MM.1S (cell line): ENCODE measurements around the gene ARHGEF11.

Source experiments
- DNase-seq: peaks from one replicate; pipeline ENCODE4 v3.0.0-alpha.2; 2015
- H2AFZ ChIP-seq: fragments of 300-600 bp; sonication (generic); 2 replicates; pipeline ENCODE4 v1.6.0; 2016; ENCODE audit warnings: antibody characterized with exemption, low read length
- H3F3A ChIP-seq: fragments of 300-600 bp; sonication (generic); 2 replicates; pipeline ENCODE4 v1.6.1; 2016; ENCODE audit warnings: mild to moderate bottlenecking, antibody characterized with exemption, low read length, moderate library complexity, mixed read lengths; ENCODE audit not compliant: insufficient read depth
- H3K27ac ChIP-seq: fragments of 300-600 bp; sonication (generic); 2 replicates; pipeline ENCODE4 v1.5.1; 2016; ENCODE audit warnings: mild to moderate bottlenecking, low read length
- H3K27me3 ChIP-seq: fragments of 300-600 bp; sonication (generic); replicated peaks from 2 replicates; pipeline ENCODE4 v1.6.0; 2016; ENCODE audit warnings: low read length; ENCODE audit not compliant: insufficient read depth
- H3K36me3 ChIP-seq: fragments of 300-600 bp; sonication (generic); replicated peaks from 2 replicates; pipeline ENCODE4 v1.6.1; 2016; ENCODE audit warnings: mild to moderate bottlenecking, low read length, mixed read lengths; ENCODE audit not compliant: insufficient read depth
- H3K4me1 ChIP-seq: fragments of 300-600 bp; sonication (generic); 2 replicates; pipeline ENCODE4 v1.6.1; 2016; ENCODE audit warnings: low read length, mixed read lengths
- H3K4me2 ChIP-seq: fragments of 300-600 bp; sonication (generic); 2 replicates; pipeline ENCODE4 v1.6.0; 2016; ENCODE audit warnings: low read depth, low read length
- H3K4me3 ChIP-seq: fragments of 300-600 bp; sonication (generic); 2 replicates; pipeline ENCODE4 v1.5.1; 2016; ENCODE audit warnings: low read length, mixed read lengths
- H3K79me2 ChIP-seq: fragments of 300-600 bp; sonication (generic); 2 replicates; pipeline ENCODE4 v1.6.1; 2016; ENCODE audit warnings: mixed run types, low read length, mixed read lengths
- H3K9ac ChIP-seq: fragments of 300-600 bp; sonication (generic); 2 replicates; pipeline ENCODE4 v1.6.1; 2016; ENCODE audit warnings: low read length, mixed read lengths
- H3K9me2 ChIP-seq: fragments of 300-600 bp; sonication (generic); replicated peaks from 2 replicates; pipeline ENCODE4 v1.6.1; 2016; ENCODE audit warnings: mild to moderate bottlenecking, low read length, mixed read lengths; ENCODE audit not compliant: insufficient read depth
- H3K9me3 ChIP-seq: fragments of 300-600 bp; sonication (generic); replicated peaks from 2 replicates; pipeline ENCODE4 v1.6.1; 2016; ENCODE audit warnings: mild to moderate bottlenecking, low read length, mixed read lengths; ENCODE audit not compliant: insufficient read depth
- H4K20me1 ChIP-seq: fragments of 300-600 bp; sonication (generic); 2 replicates; pipeline ENCODE4 v1.6.1; 2016; ENCODE audit warnings: mild to moderate bottlenecking, low read length, moderate library complexity, mixed read lengths; ENCODE audit not compliant: insufficient read depth
- EZH2 ChIP-seq: fragments of 300-600 bp; sonication (generic); optimal IDR thresholded peaks from 2 replicates; pipeline ENCODE3; 2017; ENCODE audit warnings: low read depth, mild to moderate bottlenecking, antibody characterized with exemption, low read length, mixed read lengths
- EZH2phosphoT487 ChIP-seq: fragments of 300-600 bp; sonication (generic); IDR thresholded peaks from 2 replicates; pipeline ENCODE4 v1.6.1; 2018; ENCODE audit warnings: antibody characterized with exemption, low read length
- TF ChIP-seq, protein P1 (sequence below): fragments of 300-600 bp; sonication (generic); IDR thresholded peaks from 2 replicates; pipeline ENCODE4 v1.5.1; 2016; ENCODE audit warnings: antibody characterized with exemption, low read length, mixed read lengths

The ARHGEF11 gene

DNA sequence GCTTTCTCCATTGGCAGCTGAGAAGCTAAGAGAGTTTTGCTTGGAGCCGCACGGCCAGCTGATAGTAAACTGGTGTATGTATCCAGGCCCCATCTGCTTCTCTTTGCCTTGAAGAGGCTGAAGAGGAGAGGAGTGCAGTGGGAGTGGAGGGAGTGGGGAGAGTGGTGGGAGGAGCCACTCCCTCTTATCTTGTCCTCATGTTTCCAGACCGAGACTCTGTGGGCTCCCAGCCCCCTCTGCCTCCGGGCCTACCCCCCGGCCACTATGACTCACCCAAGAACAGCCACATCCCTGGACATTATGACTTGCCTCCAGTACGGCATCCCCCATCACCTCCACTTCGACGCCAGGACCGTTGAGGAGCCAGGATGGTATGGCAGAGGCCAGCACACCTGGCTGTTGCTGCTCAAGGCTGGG, 131.1 kb downstream of the ARHGEF11 start:
- TF ChIP-seq EZH2, result no peak
- no peak for TF ChIP-seq EZH2phosphoT487
- TF ChIP-seq, protein P1, sequence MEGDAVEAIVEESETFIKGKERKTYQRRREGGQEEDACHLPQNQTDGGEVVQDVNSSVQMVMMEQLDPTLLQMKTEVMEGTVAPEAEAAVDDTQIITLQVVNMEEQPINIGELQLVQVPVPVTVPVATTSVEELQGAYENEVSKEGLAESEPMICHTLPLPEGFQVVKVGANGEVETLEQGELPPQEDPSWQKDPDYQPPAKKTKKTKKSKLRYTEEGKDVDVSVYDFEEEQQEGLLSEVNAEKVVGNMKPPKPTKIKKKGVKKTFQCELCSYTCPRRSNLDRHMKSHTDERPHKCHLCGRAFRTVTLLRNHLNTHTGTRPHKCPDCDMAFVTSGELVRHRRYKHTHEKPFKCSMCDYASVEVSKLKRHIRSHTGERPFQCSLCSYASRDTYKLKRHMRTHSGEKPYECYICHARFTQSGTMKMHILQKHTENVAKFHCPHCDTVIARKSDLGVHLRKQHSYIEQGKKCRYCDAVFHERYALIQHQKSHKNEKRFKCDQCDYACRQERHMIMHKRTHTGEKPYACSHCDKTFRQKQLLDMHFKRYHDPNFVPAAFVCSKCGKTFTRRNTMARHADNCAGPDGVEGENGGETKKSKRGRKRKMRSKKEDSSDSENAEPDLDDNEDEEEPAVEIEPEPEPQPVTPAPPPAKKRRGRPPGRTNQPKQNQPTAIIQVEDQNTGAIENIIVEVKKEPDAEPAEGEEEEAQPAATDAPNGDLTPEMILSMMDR, result no peak

DNA sequence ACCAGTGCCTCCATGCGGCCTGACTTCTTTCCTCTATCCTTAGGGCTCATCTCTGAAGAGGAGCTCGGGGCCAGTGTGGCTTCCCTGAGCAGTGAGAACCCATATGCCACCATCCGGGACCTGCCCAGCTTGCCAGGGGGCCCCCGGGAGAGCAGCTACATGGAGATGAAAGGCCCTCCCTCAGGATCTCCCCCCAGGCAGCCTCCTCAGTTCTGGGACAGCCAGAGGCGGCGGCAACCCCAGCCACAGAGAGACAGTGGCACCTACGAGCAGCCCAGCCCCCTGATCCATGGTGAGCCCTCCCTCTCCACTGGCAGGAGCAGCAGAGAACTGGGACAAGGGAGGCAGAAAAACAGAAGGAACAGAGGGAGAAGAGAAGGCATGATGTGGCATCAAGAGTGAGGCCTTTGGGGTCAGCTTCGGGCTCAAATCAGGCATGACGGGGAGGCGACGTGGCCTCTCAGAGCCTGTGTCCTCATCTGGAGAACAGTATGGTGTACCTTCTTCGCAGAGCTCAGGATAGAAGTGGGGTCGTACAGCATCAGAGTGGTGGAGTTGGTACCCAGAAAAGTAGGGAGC, 131.6 kb downstream of the ARHGEF11 start:
- no peak overlapping the region for H3K4me2 ChIP-seq
- TF ChIP-seq EZH2, result no peak
- TF ChIP-seq EZH2phosphoT487, result no peak
- TF ChIP-seq, protein P1, result no peak

More for the DNA sequence above, 131.1 kb downstream of the ARHGEF11 start:
- Histone ChIP-seq H3K36me3 (no peaks in the 10 kb centered on the region), H3K27me3 (peaks cover 52% of the 10 kb centered on the region), H3K4me2 (no peak overlapping the region), H4K20me1 (no peaks in the 10 kb centered on the region), H3K9me3 (no peaks in the 10 kb centered on the region), H3K79me2 (no peaks in the 10 kb centered on the region), H3K27ac (no peak overlapping the region), H3K4me3 (no peak overlapping the region), H3K4me1 (peaks cover 7% of the 10 kb centered on the region; the same call in 1 of the 2 replicates), H2AFZ (no peak overlapping the region), H3F3A (no peaks in the 10 kb centered on the region), H3K9ac (no peak overlapping the region), H3K9me2 (no peaks in the 10 kb centered on the region)
- DNase-seq, result no peak

DNA sequence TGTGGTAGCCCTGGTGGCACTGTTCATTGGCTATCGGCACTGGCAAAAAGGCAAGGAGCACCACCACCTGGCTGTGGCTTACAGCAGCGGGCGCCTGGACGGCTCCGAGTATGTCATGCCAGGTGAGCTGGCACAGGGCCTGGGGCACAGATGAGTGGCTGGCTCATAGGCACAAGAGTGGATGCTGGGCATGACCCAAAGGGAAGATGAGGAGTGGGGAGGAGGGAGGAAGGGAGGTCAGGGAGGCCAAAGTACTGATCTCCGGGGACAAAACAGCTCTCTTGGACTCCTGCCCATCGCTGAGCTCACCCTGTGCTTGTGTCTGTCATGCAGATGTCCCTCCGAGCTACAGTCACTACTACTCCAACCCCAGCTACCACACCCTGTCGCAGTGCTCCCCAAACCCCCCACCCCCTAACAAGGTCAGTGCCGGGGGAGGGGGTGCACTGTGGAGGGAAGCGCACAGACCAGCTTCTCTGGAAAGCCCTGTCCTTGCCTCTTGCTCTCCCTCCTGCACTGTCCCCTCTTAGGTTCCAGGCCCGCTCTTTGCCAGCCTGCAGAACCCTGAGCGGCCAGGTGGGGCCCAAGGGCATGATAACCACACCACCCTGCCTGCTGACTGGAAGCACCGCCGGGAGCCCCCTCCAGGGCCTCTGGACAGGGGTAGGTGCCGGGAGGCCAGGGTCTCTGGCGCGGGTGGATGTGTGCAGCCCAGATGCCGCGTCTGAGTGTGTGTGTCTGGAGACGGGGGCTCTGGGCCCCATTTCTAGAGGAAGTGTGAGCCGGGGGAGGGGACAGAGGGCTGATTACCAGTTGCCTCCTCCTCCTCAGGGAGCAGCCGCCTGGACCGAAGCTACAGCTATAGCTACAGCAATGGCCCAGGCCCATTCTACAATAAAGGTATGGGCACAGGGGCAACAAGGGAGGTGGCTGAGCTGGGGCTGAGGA, 132.4 kb downstream of the ARHGEF11 start:
- Histone ChIP-seq H2AFZ (no peak overlapping the region), H3K27me3 (peaks cover 54% of the 10 kb centered on the region), H3F3A (no peaks in the 10 kb centered on the region), H3K9me2 (no peaks in the 10 kb centered on the region), H3K36me3 (no peaks in the 10 kb centered on the region), H4K20me1 (no peaks in the 10 kb centered on the region), H3K9me3 (no peaks in the 10 kb centered on the region), H3K4me3 (no peak overlapping the region), H3K9ac (no peak overlapping the region), H3K4me2 (no peak overlapping the region), H3K27ac (no peak overlapping the region), H3K4me1 (peaks cover 7% of the 10 kb centered on the region; the same call in 1 of the 2 replicates), H3K79me2 (no peaks in the 10 kb centered on the region)
- no peak for DNase-seq
- TF ChIP-seq, protein P1, result no peak
- TF ChIP-seq EZH2phosphoT487 (no peak), EZH2 (no peak)

More for the DNA sequence above, 131.6 kb downstream of the ARHGEF11 start:
- H3K27ac ChIP-seq, result no peak overlapping the region
- no peaks in the 10 kb centered on the region for H3F3A ChIP-seq
- H3K27me3 ChIP-seq, result peaks cover 53% of the 10 kb centered on the region
- H3K4me1 ChIP-seq, result peaks cover 7% of the 10 kb centered on the region; the same call in 1 of the 2 replicates
- no peaks in the 10 kb centered on the region for H3K79me2 ChIP-seq
- no peak overlapping the region for H2AFZ ChIP-seq
- no peak for DNase-seq
- no peaks in the 10 kb centered on the region for H3K36me3 ChIP-seq
- H3K4me3 ChIP-seq, result no peak overlapping the region
- H3K9me3 ChIP-seq, result no peaks in the 10 kb centered on the region
- H3K9ac ChIP-seq, result no peak overlapping the region
- no peaks in the 10 kb centered on the region for H3K9me2 ChIP-seq
- H4K20me1 ChIP-seq, result no peaks in the 10 kb centered on the region
